GM12878 (cell line): ENCODE data around the gene GALNT16. TPM values are rescaled to one million over a fixed set of nuclear protein-coding genes. Genes with fewer than 3 reads are reported as not detected.

Experiments
- ATAC-seq: fragments of 200-7000 bp; cut with Tn5 transposase; 3 replicates; pipeline ENCODE4 v1.9.1; 2020; ENCODE audit warnings: mild to moderate bottlenecking, moderate library complexity
- BruUV-seq: library from RNA; stranded (reverse); fragments of 400-500 nt; replicated peaks from 2 replicates; lab custom pipeline; 2021; lab: Mats Ljungman, UMichigan
- CTCF ChIA-PET: fragments of 300-600 bp; sonication (Branson Sonifier 250); formaldehyde crosslinking; extraction: SDS; loops from one replicate; lab custom pipeline; 2021; ENCODE audit warnings: inconsistent platforms; lab: Yijun Ruan, JAX
- POLR2A ChIA-PET: fragments of 350-600 bp; formaldehyde crosslinking; extraction: SDS; loops from one replicate; lab custom pipeline; 2021; ENCODE audit warnings: inconsistent platforms; lab: Charles Lee
- RAD21 ChIA-PET: fragments of 300-600 bp; sonication (Branson Sonifier 250); formaldehyde crosslinking; loops from one replicate; lab custom pipeline; 2023; ENCODE audit warnings: antibody characterized with exemption; ENCODE audit not compliant: unreplicated experiment; lab: Charles Lee
- SMC1A ChIA-PET: fragments of 300-600 bp; sonication (Branson Sonifier 250); formaldehyde crosslinking; loops from one replicate; lab custom pipeline; 2023; ENCODE audit not compliant: unreplicated experiment, uncharacterized antibody; lab: Charles Lee
- DNase-seq: peaks from one replicate; pipeline ENCODE4 v3.0.0-alpha.2; 2011; ENCODE audit warnings: low read depth, low spot score
- FAIRE-seq: peaks from 3 replicates; lab custom pipeline; 2011; peaks lifted over from hg19 to GRCh38; lab: Jason Lieb, UNC
- H2AFZ ChIP-seq: 2 replicates; pipeline ENCODE4 v1.6.0; 2011; ENCODE audit warnings: low read depth, low read length, control low read depth; ENCODE audit not compliant: control insufficient read depth
- H3K27ac ChIP-seq: 2 replicates; pipeline ENCODE4 v1.5.1; 2011; ENCODE audit warnings: control low read depth; ENCODE audit not compliant: control insufficient read depth, insufficient read depth
- H3K27me3 ChIP-seq, 2 experiments: replicated peaks in 1 of 2; 2 replicates each; pipeline versions ENCODE4 v1.6.0 to v1.6.1; 2011; ENCODE audit warnings: low read length in 1 of 2; ENCODE audit not compliant: control insufficient read depth in 2 of 2, insufficient read depth in 2 of 2
- H3K36me3 ChIP-seq, 2 experiments: 2 replicates each; pipeline ENCODE4 v1.5.1; 2011; ENCODE audit warnings: low read length in 1 of 2; ENCODE audit not compliant: control insufficient read depth in 2 of 2, insufficient read depth in 2 of 2
- H3K4me1 ChIP-seq: 2 replicates; pipeline ENCODE4 v1.6.1; 2011; ENCODE audit warnings: mild to moderate bottlenecking, low read length, moderate library complexity, mixed read lengths; ENCODE audit not compliant: control insufficient read depth, insufficient read depth
- H3K4me2 ChIP-seq: 2 replicates; pipeline ENCODE4 v1.6.0; 2011; ENCODE audit warnings: control low read depth; ENCODE audit not compliant: control insufficient read depth, insufficient read depth
- H3K4me3 ChIP-seq: fragments of 200-600 bp; sonication (generic); 2 replicates; pipeline ENCODE4 v1.5.1; 2016
- H3K79me2 ChIP-seq: 2 replicates; pipeline ENCODE4 v1.6.0; 2011; ENCODE audit warnings: low read length; ENCODE audit not compliant: control insufficient read depth, insufficient read depth
- H3K9ac ChIP-seq: 2 replicates; pipeline ENCODE4 v1.8.0; 2011; ENCODE audit warnings: low read length, control low read depth, mixed read lengths; ENCODE audit not compliant: control insufficient read depth, insufficient read depth
- H3K9me3 ChIP-seq: replicated peaks from 3 replicates; pipeline ENCODE4 v1.5.1; 2011; ENCODE audit warnings: mild to moderate bottlenecking, low read length; ENCODE audit not compliant: control insufficient read depth, insufficient read depth
- H4K20me1 ChIP-seq: 2 replicates; pipeline ENCODE4 v1.6.0; 2011; ENCODE audit not compliant: control insufficient read depth, insufficient read depth
- ASH2L ChIP-seq: fragments of 300-600, 200-600 bp; sonication (generic); IDR thresholded peaks from 2 replicates; pipeline ENCODE4 v1.6.1; 2017; ENCODE audit warnings: low read depth, mild to moderate bottlenecking, borderline replicate concordance
- ATF7 ChIP-seq: fragments of 450-650 bp; IDR thresholded peaks from 2 replicates; pipeline ENCODE4 v1.6.1; 2016; ENCODE audit warnings: low read depth, mild to moderate bottlenecking
- BCL3 ChIP-seq: IDR thresholded peaks from 2 replicates; pipeline ENCODE4 v1.6.1; 2011; ENCODE audit warnings: borderline replicate concordance, low read depth, mild to moderate bottlenecking, moderate library complexity, low read length; ENCODE audit not compliant: insufficient read depth, poor library complexity, severe bottlenecking
- CTCF ChIP-seq, 3 experiments: IDR thresholded peaks in 2 of 3; conservative IDR thresholded peaks in 1 of 3; 2 replicates each; pipeline ENCODE4 v1.5.1; 2011; ENCODE audit warnings: low read depth in 3 of 3, low read length in 3 of 3, mild to moderate bottlenecking in 3 of 3, control low read depth in 2 of 3, moderate library complexity in 2 of 3, inconsistent platforms in 1 of 3, mixed read lengths in 1 of 3; ENCODE audit not compliant: control insufficient read depth in 2 of 3, insufficient read depth in 1 of 3; ENCODE audit errors: extremely low read depth in 1 of 3
- E2F8 ChIP-seq: fragments of 450-650 bp; IDR thresholded peaks from 2 replicates; pipeline ENCODE4 v1.6.1; 2018; ENCODE audit warnings: mild to moderate bottlenecking, low read depth, moderate library complexity; ENCODE audit not compliant: partially characterized antibody
- GATAD2B ChIP-seq: fragments of 450-650 bp; conservative IDR thresholded peaks from 2 replicates; pipeline ENCODE4 v1.6.1; 2017; ENCODE audit warnings: low read depth, mild to moderate bottlenecking, moderate library complexity
- HDAC6 ChIP-seq: fragments of 200-600 bp; sonication (generic); IDR thresholded peaks from one replicate; pipeline ENCODE4 v1.8.0; 2017; ENCODE audit warnings: antibody characterized with exemption; ENCODE audit not compliant: unreplicated experiment
- KLF5 ChIP-seq: fragments of 450-650 bp; IDR thresholded peaks from 2 replicates; pipeline ENCODE4 v1.6.1; 2014; ENCODE audit warnings: mild to moderate bottlenecking; ENCODE audit not compliant: partially characterized antibody
- MEF2A ChIP-seq: IDR thresholded peaks from 2 replicates; pipeline ENCODE4 v1.6.1; 2011; ENCODE audit warnings: low read depth, mild to moderate bottlenecking, low read length, moderate library complexity; ENCODE audit not compliant: insufficient read depth
- MEF2B ChIP-seq: fragments of 450-650 bp; IDR thresholded peaks from 2 replicates; pipeline ENCODE4 v1.6.1; 2018; ENCODE audit warnings: mild to moderate bottlenecking, moderate library complexity; ENCODE audit not compliant: partially characterized antibody, poor library complexity, severe bottlenecking
- NR2F1 ChIP-seq: fragments of 450-650 bp; conservative IDR thresholded peaks from 2 replicates; pipeline ENCODE4 v1.6.1; 2017; ENCODE audit warnings: mild to moderate bottlenecking
- PML ChIP-seq: IDR thresholded peaks from 2 replicates; pipeline ENCODE4 v1.6.1; 2012; ENCODE audit warnings: low read length, inconsistent platforms
- POLR2AphosphoS5 ChIP-seq: IDR thresholded peaks from 2 replicates; pipeline ENCODE4 v1.6.1; 2011; ENCODE audit warnings: mild to moderate bottlenecking, low read length, inconsistent platforms
- RBBP5 ChIP-seq: fragments of 200-600 bp; sonication (generic); conservative IDR thresholded peaks from 2 replicates; pipeline ENCODE4 v1.6.1; 2016
- TBL1XR1 ChIP-seq: IDR thresholded peaks from 2 replicates; pipeline ENCODE4 v1.6.1; 2012; ENCODE audit warnings: low read depth, low read length, improper control_type of control experiment
- ZBED1 ChIP-seq: IDR thresholded peaks from 2 replicates; pipeline ENCODE4 v1.6.1; 2016; ENCODE audit warnings: borderline replicate concordance
- ZNF274 ChIP-seq: IDR thresholded peaks from one replicate; pipeline ENCODE4 v1.8.0; 2011; ENCODE audit not compliant: insufficient read length, insufficient read depth
- ZNF622 ChIP-seq: fragments of 450-650 bp; IDR thresholded peaks from 2 replicates; pipeline ENCODE4 v1.6.1; 2017; ENCODE audit warnings: mild to moderate bottlenecking, inconsistent platforms
- WGBS: methylation state at CpG from one replicate; pipeline ENCODE4 v1.1.6; 2016; ENCODE audit warnings: low lambda C conversion rate; ENCODE audit not compliant: insufficient replicate concordance, insufficient coverage; ENCODE audit errors: missing lambda C conversion rate; 5-methylcytosine and 5-hydroxymethylcytosine counted together
- in situ Hi-C: fragments of 300-500 bp; cut with MboI; formaldehyde crosslinking; loops from 9 replicates; pipeline ENCODE4 v1.14.3; 2018; ENCODE audit warnings: mixed read lengths
- intact Hi-C: fragments of 100-400 bp; cut with micrococcal nuclease; formaldehyde crosslinking; loops from one replicate; pipeline ENCODE4 v1.14.2; 2022; ENCODE audit not compliant: unreplicated experiment
- polyA plus RNA-seq, 11 experiments: library from polyadenylated mRNA; depleted of rRNA in 4 of 11; unstranded in 6 of 11; stranded (reverse) in 5 of 11; fragments of >200 nt; fragmentation: Nextera tagmentation in 4 of 11; fragmentation: Illumina TruSeq in 1 of 11; extraction: Ambion mirVana in 4 of 11; extraction: Trizol in 1 of 11; gene quantifications; 1 replicate in 1 of 11; 2 replicates in 10 of 11; pipeline versions ENCODE4 v1.2.1 to v1.2.3, GENCODE V29; 2011 to 2016; ENCODE audit warnings: inconsistent platforms in 2 of 11, missing spikeins in 2 of 11, low read depth in 1 of 11
- total RNA-seq, 4 experiments: library from RNA; depleted of rRNA in 3 of 4; stranded (reverse); fragments of >200 nt in 3 of 4; fragmentation: Illumina TruSeq in 1 of 4; extraction: Trizol in 1 of 4; gene quantifications; 2 replicates each; pipeline versions ENCODE4 v1.2.1 to v1.2.3, GENCODE V29; 2013 to 2021

The GALNT16 gene
- total and polyA plus RNA-seq, 10 of the 15 experiments (the other 5 are each of a cell fraction or from before 2014, with no cell fraction given) = under 0.01 to 0.08 (median 0.03) TPM; not detected in 3

GRCh38 chr14:69285661-69286255, 25.8 kb downstream of the GALNT16 start:
- no peaks in the 10 kb centered on the region for H4K20me1 ChIP-seq
- H3K9ac ChIP-seq = no peak overlapping the region
- no peak for TF ChIP-seq CTCF (IDR thresholded peaks at IDR 0.05 in 2 of 3, conservative IDR thresholded peaks at IDR 0.05 in 1 of 3; ENCODE audit: control insufficient read depth in 2 of 3, extremely low read depth in 1 of 3, insufficient read depth in 1 of 3, low read depth in 3 of 3, low read length in 3 of 3)
- TF ChIP-seq ZNF274 = no peak
- no peak for TF ChIP-seq E2F8
- no peak for TF ChIP-seq ASH2L
- no peak for TF ChIP-seq MEF2B
- no peak for TF ChIP-seq ZBED1
- no peak for TF ChIP-seq PML
- TF ChIP-seq BCL3 = no peak
- TF ChIP-seq MEF2A = no peak
- TF ChIP-seq POLR2AphosphoS5 = no peak
- TF ChIP-seq GATAD2B = no peak
- TF ChIP-seq ATF7 = no peak
- TF ChIP-seq NR2F1 = no peak
- no peak for TF ChIP-seq ZNF622
- TF ChIP-seq KLF5 = no peak
- no peak for TF ChIP-seq TBL1XR1
- no peak for TF ChIP-seq HDAC6
- TF ChIP-seq RBBP5 = no peak
- ChIA-PET CTCF (interaction anchor here (0.9 to 1.1 kb wide), 2 partner anchors 12 to 13 kb away, joined by 3 read pairs; no protein-coding TSS in a partner anchor), RAD21 (no interaction called here), POLR2A (no interaction called here), SMC1A (interaction anchor here (1.1 kb wide), 1 partner anchor 105 kb away, joined by 3 read pairs; no protein-coding TSS in a partner anchor)
- FAIRE-seq (no peak), ATAC-seq (no peak), DNase-seq (no peak)
- intact Hi-C loops (no loop called here), in situ Hi-C loops (no loop called here)
- H3K9me3 ChIP-seq = no peaks in the 10 kb centered on the region
- no peak overlapping the region for H3K27ac ChIP-seq
- H3K4me1 ChIP-seq = peaks cover 3% of the 10 kb centered on the region; the same call in 1 of the 2 replicates
- H2AFZ ChIP-seq = no peak overlapping the region
- no peak overlapping the region for H3K4me2 ChIP-seq
- H3K79me2 ChIP-seq = no peaks in the 10 kb centered on the region
- 65% methylated on average over 7 of the region's 7 CpGs for WGBS
- H3K4me3 ChIP-seq = no peak overlapping the region
- BruUV-seq = no TSS peak
- no peaks in the 10 kb centered on the region for H3K27me3 ChIP-seq
- no peaks in the 10 kb centered on the region for H3K36me3 ChIP-seq
